GM06990 (cell line): Measurements from ENCODE around the gene SLCO2A1.

Experiments
- DNase-seq: peaks from one replicate; pipeline ENCODE4 v3.0.0-alpha.2; 2011; ENCODE audit not compliant: insufficient read length; ENCODE audit errors: extremely low read depth
- H3K27me3 ChIP-seq: replicated peaks from 2 replicates; pipeline ENCODE4 v1.6.0; 2011; ENCODE audit warnings: low read length; ENCODE audit not compliant: control insufficient read depth, insufficient read depth
- H3K36me3 ChIP-seq: 2 replicates; pipeline ENCODE4 v1.5.1; 2011; ENCODE audit warnings: low read length; ENCODE audit not compliant: control insufficient read depth, insufficient read depth
- H3K4me3 ChIP-seq: replicated peaks from 2 replicates; pipeline ENCODE4 v1.5.1; 2011; ENCODE audit warnings: low read depth, mild to moderate bottlenecking, control low read depth, low read length
- TF ChIP-seq, protein P1 (sequence below): IDR thresholded peaks from 2 replicates; pipeline ENCODE4 v1.5.1; 2011; ENCODE audit warnings: low read length, control low read depth, mild to moderate bottlenecking, inconsistent platforms; ENCODE audit not compliant: insufficient read depth, poor library complexity, severe bottlenecking

The SLCO2A1 gene

GRCh38 chr3:133899311-133899710 lies 130.4 kb downstream of the SLCO2A1 start:
- no peak overlapping the region for H3K4me3 ChIP-seq
- no peak for DNase-seq
- TF ChIP-seq, protein P1, sequence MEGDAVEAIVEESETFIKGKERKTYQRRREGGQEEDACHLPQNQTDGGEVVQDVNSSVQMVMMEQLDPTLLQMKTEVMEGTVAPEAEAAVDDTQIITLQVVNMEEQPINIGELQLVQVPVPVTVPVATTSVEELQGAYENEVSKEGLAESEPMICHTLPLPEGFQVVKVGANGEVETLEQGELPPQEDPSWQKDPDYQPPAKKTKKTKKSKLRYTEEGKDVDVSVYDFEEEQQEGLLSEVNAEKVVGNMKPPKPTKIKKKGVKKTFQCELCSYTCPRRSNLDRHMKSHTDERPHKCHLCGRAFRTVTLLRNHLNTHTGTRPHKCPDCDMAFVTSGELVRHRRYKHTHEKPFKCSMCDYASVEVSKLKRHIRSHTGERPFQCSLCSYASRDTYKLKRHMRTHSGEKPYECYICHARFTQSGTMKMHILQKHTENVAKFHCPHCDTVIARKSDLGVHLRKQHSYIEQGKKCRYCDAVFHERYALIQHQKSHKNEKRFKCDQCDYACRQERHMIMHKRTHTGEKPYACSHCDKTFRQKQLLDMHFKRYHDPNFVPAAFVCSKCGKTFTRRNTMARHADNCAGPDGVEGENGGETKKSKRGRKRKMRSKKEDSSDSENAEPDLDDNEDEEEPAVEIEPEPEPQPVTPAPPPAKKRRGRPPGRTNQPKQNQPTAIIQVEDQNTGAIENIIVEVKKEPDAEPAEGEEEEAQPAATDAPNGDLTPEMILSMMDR, result no peak
- H3K36me3 ChIP-seq, result no peaks in the 10 kb centered on the region
- H3K27me3 ChIP-seq, result peaks cover 4% of the 10 kb centered on the region; the same call in 1 of the 2 replicates

DNA sequence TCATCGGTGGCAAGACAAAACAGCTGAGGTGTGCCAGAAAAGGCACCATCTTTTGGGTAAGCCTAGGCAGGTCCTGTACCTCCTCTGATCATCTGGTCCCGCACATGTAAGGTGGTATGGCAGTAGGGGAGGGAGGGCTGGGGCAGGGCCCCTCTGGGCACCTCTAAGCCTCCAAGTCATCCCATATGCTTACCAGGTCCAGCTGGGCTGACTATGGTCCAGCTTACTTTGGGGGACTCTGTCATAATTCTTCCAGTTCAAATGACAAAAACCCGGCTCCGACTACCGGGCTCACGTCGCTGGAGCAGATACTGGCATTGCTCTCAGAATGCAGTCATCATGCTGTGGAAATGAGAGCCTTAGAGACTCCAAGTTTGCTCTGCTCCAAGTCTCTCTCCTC lies 132.2 kb downstream of the SLCO2A1 start:
- Histone ChIP-seq H3K36me3 (no peaks in the 10 kb centered on the region), H3K4me3 (no peak overlapping the region), H3K27me3 (peaks cover 4% of the 10 kb centered on the region)
- TF ChIP-seq, protein P1, result no peak
- no peak for DNase-seq

DNA sequence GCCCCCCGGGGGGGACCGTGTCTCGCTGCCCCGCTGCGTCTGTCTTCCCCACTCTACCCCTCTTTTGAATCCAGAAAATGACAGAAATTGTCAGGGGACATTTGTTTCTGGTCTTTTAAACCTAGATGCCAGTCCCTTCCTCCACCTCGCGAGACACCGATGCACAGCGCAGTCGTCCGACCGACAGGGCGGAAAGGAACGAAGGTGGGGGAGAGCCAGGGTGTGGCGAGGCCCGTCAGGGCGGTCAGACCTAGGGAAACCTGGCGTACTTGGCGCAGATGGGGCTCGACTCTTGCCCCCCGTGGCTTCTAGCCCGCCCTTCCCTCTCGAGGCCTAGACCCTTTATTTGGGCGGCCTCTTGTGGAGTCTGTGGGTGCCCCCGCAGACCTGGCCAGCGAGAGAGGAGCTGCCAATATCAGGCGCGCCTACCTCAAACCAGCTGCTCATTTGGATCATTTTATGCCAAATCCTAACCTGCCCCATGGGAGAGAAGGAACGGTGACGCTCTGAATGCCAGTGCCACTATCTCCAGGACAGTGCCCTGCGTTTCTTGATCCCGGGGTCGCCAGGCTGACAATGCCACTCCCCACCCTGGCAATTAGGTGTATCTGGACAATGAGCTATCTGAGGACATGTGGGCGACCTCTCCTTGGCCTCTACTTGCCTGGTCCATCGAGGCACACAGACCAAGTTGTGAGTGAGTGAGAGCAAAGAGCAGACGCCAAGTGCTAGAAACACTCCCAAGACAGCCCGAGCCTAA lies 133.5 kb downstream of the SLCO2A1 start:
- Histone ChIP-seq H3K4me3 (peak overlapping the region; percentile 27), H3K27me3 (peaks cover 4% of the 10 kb centered on the region), H3K36me3 (no peaks in the 10 kb centered on the region)
- TF ChIP-seq, protein P1, result no peak
- no peak for DNase-seq

GRCh38 chr3:133895208-133896001 lies 134.3 kb downstream of the SLCO2A1 start, which contains the start of gene RAB6B:
RAB6B (minus strand) TSS chr3:133895882; CDS start chr3:133895466, 416 bp downstream.
- no peaks in the 10 kb centered on the region for H3K36me3 ChIP-seq
- no peak for DNase-seq
- H3K27me3 ChIP-seq, result peaks cover 4% of the 10 kb centered on the region
- peak within 1 kb of the TSS; percentile 53 for H3K4me3 ChIP-seq
- TF ChIP-seq, protein P1, result no peak

- TF ChIP-seq, protein P1, result no peak
- Histone ChIP-seq H3K4me3 (peak overlapping the region; percentile 16; the same call in 1 of the 2 replicates), H3K27me3 (peaks cover 4% of the 10 kb centered on the region), H3K36me3 (no peaks in the 10 kb centered on the region)
- no peak for DNase-seq
These were observed 135.1 kb downstream of the SLCO2A1 start for GRCh38 chr3:133894353-133895207.
